ENCODE results near the gene ERP44. TPM values are rescaled to one million over a fixed set of nuclear protein-coding genes. Genes with fewer than 3 reads are reported as not detected.
"Not testable (repeated sequence)": the region's sequence is repeated elsewhere in the genome, so short reads cannot be mapped to it uniquely, and the experiment has no call there.

Gene ERP44
- total RNA-seq, 1 experiment from 2014 or later = 9.4 TPM

DNA sequence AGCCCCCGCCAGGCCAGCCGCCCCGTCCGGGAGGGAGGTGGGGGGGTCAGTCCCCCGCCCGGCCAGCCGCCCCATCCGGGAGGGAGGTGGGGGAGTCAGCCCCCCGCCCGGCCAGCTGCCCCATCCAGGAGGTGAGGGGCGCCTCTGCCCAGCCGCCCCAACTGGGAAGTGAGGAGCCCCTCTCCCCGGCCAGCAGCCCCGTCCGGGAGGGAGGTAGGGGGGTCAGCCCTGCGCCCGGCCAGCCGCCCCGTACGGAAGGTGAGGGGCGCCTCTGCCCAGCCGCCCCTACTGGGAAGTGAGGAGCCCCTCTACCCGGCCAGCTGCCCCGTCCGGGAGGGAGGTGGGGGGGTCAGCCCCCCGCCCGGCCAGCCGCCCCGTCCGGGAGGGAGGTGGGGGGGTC is 30.8 kb downstream of the ERP44 start:
- ATAC-seq; BruUV-seq (replicated peaks): not testable (repeated sequence)

DNA sequence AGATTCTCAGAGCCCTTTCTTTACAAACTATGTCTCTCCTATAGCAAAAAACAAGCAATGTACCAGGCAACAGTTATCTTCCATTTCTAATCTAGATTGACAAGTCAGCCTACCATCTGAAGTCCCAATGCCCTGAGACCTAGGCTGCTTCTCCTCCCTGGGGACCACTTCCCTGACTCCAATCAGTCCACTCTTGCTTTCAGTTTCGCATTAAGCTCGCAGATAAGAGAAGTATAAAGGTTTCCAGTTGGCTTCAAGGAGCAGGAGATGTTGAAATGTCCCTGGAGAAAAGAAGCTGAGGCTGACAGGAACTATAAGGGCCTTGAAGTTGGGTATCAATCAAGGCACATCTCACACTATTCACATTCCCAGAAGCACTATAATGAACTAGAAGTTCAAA is 32.3 kb downstream of the ERP44 start:
- Histone ChIP-seq H4K20me1 (ENCODE audit: insufficient read depth) (peaks cover 4% of the 10 kb centered on the region; the same call in 1 of the 2 replicates), H3K27me3 (ENCODE audit: insufficient read depth, low read length) (no peaks in the 10 kb centered on the region), H3K27ac (ENCODE audit: low read depth, low read length) (no peak overlapping the region), H3K9me2 (ENCODE audit: insufficient read depth) (no peaks in the 10 kb centered on the region), H3K79me2 (ENCODE audit: insufficient read depth, low read length) (peaks cover 21% of the 10 kb centered on the region), H3K4me2 (ENCODE audit: low read length) (no peak overlapping the region), H3K4me1 (ENCODE audit: control insufficient read depth in 1 of 2, insufficient read depth in 2 of 2, low read length in 2 of 2) (peaks cover 0 to 3% of the 10 kb centered on the region in 2 experiments; a peak in 1 of 4 replicates), H3K36me3 (ENCODE audit: control insufficient read depth in 1 of 2, insufficient read depth in 2 of 2, low read length in 2 of 2) (no peaks in the 10 kb centered on the region), H3K9me3 (ENCODE audit: control insufficient read depth in 1 of 2, insufficient read depth in 1 of 2, low read depth in 1 of 2, low read length in 2 of 2) (no peaks in the 10 kb centered on the region), H3K4me3 (replicated peaks in 1 of 2; ENCODE audit: low read depth in 1 of 2, low read length in 2 of 2) (no peak overlapping the region), H2AFZ (ENCODE audit: low read depth, low read length, poor library complexity, severe bottlenecking) (no peak overlapping the region), H3K9ac (ENCODE audit: low read length) (no peak overlapping the region)
- TF ChIP-seq FOSL1 (IDR thresholded peaks at IDR 0.05; ENCODE audit: low read depth) (no peak), EZH2phosphoT487 (IDR thresholded peaks at IDR 0.05; ENCODE audit: borderline replicate concordance) (no peak), TCF7L2 (IDR thresholded peaks at IDR 0.05; ENCODE audit: borderline replicate concordance, extremely low read depth, insufficient read depth, insufficient read length) (no peak), EZH2 (IDR thresholded peaks at IDR 0.05) (no peak), EGR1 (IDR thresholded peaks at IDR 0.05; ENCODE audit: low read depth) (no peak)
- ChIA-PET RAD21 (ENCODE audit: low non-redundant PET in 1 of 2, low total read pairs in 2 of 2, uncharacterized antibody in 2 of 2, unreplicated experiment in 2 of 2) (no interaction called here), POLR2A (no interaction called here), CTCF (no interaction called here)
- BruUV-seq (replicated peaks) = no TSS peak
- DNase-seq (ENCODE audit: low read depth, low spot score) = no peak
- intact Hi-C loops (cut with micrococcal nuclease) = no loop called here
- ATAC-seq = no peak

More for the DNA sequence above, 30.8 kb downstream of the ERP44 start:
- H3K27ac ChIP-seq (ENCODE audit: low read depth, low read length); H3K4me1 ChIP-seq (ENCODE audit: control insufficient read depth in 1 of 2, insufficient read depth in 2 of 2, low read length in 2 of 2); RAD21 ChIA-PET (ENCODE audit: low non-redundant PET in 1 of 2, low total read pairs in 2 of 2, uncharacterized antibody in 2 of 2, unreplicated experiment in 2 of 2); intact Hi-C loops (cut with micrococcal nuclease); H2AFZ ChIP-seq (ENCODE audit: low read depth, low read length, poor library complexity, severe bottlenecking); CTCF ChIA-PET; DNase-seq (ENCODE audit: low read depth, low spot score); POLR2A ChIA-PET; H3K9ac ChIP-seq (ENCODE audit: low read length); H3K9me3 ChIP-seq (ENCODE audit: control insufficient read depth in 1 of 2, insufficient read depth in 1 of 2, low read depth in 1 of 2, low read length in 2 of 2); H3K27me3 ChIP-seq (ENCODE audit: insufficient read depth, low read length); H3K4me3 ChIP-seq (replicated peaks in 1 of 2; ENCODE audit: low read depth in 1 of 2, low read length in 2 of 2); H3K4me2 ChIP-seq (ENCODE audit: low read length); H3K9me2 ChIP-seq (ENCODE audit: insufficient read depth); H3K36me3 ChIP-seq (ENCODE audit: control insufficient read depth in 1 of 2, insufficient read depth in 2 of 2, low read length in 2 of 2); H4K20me1 ChIP-seq (ENCODE audit: insufficient read depth): not testable (repeated sequence)
- peaks cover 16% of the 10 kb centered on the region for H3K79me2 ChIP-seq (ENCODE audit: insufficient read depth, low read length)

Data from HCT116 (cell line).